AG04449 (cell line): Measurements from ENCODE around the gene MRC2.
"Not testable (repeated sequence)": the region's sequence is repeated elsewhere in the genome, so short reads cannot be mapped to it uniquely, and the experiment has no call there.

Experiments used
- CTCF ChIA-PET: fragments of 350-600 bp; formaldehyde crosslinking; extraction: SDS; loops from one replicate; lab custom pipeline; 2021; ENCODE audit warnings: antibody characterized with exemption; lab: Yijun Ruan, JAX
- POLR2A ChIA-PET: fragments of 400-600, 350-600 bp; formaldehyde crosslinking; extraction: SDS; loops from one replicate; lab custom pipeline; 2020; ENCODE audit warnings: antibody characterized with exemption, inconsistent platforms; lab: Yijun Ruan, JAX
- DNase-seq: peaks from one replicate; pipeline ENCODE4 v3.0.0-alpha.2; 2010; ENCODE audit warnings: low read depth, low spot score
- H3K4me3 ChIP-seq: 2 replicates; pipeline ENCODE4 v1.5.1; 2011; ENCODE audit warnings: low read depth, mild to moderate bottlenecking, control low read depth, low read length
- TF ChIP-seq, protein P1 (sequence below): IDR thresholded peaks from one replicate; pipeline ENCODE4 v1.5.1; 2011; ENCODE audit warnings: mild to moderate bottlenecking, moderate library complexity, low read length, control low read depth, inconsistent platforms; ENCODE audit not compliant: insufficient read depth; ENCODE audit errors: missing control alignments

Gene MRC2

DNA sequence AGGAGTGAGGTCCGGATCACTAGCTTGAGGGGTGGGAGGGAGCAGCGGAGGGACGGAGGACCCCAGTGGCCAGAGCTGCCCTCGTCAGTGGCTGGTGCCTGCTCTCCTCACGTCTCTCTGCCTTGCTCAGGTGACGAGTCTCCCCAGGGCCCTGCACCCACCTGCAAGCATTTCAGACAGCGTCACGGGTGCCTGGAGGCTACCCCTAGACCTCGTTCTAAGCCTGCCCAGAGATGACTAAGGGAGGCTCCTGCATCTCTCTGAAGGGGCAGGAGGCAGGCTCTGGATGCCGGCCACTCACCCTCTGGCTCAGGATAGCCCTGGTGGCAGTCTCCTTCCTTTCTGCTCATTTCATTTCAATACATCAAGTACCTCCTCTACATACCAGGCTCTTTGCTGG, 68.8 kb downstream of the MRC2 start:
- TF ChIP-seq, protein P1, sequence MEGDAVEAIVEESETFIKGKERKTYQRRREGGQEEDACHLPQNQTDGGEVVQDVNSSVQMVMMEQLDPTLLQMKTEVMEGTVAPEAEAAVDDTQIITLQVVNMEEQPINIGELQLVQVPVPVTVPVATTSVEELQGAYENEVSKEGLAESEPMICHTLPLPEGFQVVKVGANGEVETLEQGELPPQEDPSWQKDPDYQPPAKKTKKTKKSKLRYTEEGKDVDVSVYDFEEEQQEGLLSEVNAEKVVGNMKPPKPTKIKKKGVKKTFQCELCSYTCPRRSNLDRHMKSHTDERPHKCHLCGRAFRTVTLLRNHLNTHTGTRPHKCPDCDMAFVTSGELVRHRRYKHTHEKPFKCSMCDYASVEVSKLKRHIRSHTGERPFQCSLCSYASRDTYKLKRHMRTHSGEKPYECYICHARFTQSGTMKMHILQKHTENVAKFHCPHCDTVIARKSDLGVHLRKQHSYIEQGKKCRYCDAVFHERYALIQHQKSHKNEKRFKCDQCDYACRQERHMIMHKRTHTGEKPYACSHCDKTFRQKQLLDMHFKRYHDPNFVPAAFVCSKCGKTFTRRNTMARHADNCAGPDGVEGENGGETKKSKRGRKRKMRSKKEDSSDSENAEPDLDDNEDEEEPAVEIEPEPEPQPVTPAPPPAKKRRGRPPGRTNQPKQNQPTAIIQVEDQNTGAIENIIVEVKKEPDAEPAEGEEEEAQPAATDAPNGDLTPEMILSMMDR = no peak
- DNase-seq = no peak
- H3K4me3 ChIP-seq = no peak overlapping the region
- CTCF ChIA-PET = interaction anchor here (1.0 kb wide), 1 partner anchor 395 kb away, joined by 3 read pairs; no protein-coding TSS in a partner anchor
- POLR2A ChIA-PET = no interaction called here

DNA sequence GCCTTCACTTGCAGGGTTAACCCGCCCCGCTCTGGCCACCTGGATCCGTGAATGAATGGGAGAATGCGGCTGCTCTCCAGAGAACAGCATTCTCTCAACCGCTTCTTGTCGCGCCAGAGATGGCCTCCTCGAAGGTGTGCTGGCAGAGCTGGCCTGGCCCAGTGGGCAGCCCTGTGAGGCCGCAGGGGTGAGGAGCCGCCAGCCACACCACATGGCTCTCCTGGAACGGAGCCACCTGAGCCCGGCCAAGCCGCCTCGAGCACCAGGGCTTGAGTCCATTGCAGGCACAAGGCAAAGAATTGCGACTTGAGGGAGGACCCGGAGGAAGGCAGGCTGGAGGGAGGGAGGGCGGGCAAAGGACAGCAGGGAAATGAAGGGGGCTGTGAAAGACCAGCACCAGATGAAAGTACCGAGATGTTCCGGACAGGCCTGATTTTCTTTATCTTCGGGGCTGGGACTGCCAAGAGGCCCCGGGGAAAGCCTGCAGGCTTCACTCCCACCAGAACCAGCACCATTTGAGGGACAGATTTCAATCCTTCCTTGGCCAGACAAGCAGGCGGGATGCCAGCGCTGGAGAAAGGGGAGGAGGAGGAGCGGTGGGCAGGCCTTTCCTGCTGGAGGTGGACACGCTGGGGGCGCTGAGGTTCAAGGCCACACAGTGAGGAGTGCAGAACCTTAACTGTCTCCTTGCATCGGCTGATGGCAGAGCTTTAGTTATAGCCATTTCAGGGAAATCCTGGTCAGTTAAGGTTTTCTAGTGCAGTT, 69.4 kb downstream of the MRC2 start:
- DNase-seq = no peak
- no peak overlapping the region for H3K4me3 ChIP-seq
- ChIA-PET POLR2A (no interaction called here), CTCF (no interaction called here)
- TF ChIP-seq, protein P1 = no peak

GRCh38 chr17:62698459-62698858, 71.0 kb downstream of the MRC2 start:
- POLR2A ChIA-PET, CTCF ChIA-PET, H3K4me3 ChIP-seq, DNase-seq: not testable (repeated sequence)

- ChIA-PET POLR2A (interaction anchor here (0.6 kb wide), 1 partner anchor 263 kb away, joined by 3 read pairs; no protein-coding TSS in a partner anchor), CTCF (interaction anchor here (0.6 to 2.9 kb wide), 3 partner anchors 267 to 706 kb away, joined by 3 to 14 read pairs (median 4); no protein-coding TSS in a partner anchor)
- no peak for DNase-seq
- TF ChIP-seq, protein P1 = no peak
- no peak overlapping the region for H3K4me3 ChIP-seq
Measured at GRCh38 chr17:62700964-62701705, 73.7 kb downstream of the MRC2 start.

- DNase-seq = no peak
- H3K4me3 ChIP-seq = no peak overlapping the region
- TF ChIP-seq, protein P1 = no peak
- CTCF ChIA-PET = interaction anchor here (0.6 to 2.9 kb wide), 4 partner anchors 267 to 705 kb away, joined by 3 to 14 read pairs (median 4); no protein-coding TSS in a partner anchor
- POLR2A ChIA-PET = interaction anchor here (0.6 kb wide), 1 partner anchor 262 kb away, joined by 3 read pairs; no protein-coding TSS in a partner anchor
Measured at GRCh38 chr17:62701706-62702085, 74.2 kb downstream of the MRC2 start.

DNA sequence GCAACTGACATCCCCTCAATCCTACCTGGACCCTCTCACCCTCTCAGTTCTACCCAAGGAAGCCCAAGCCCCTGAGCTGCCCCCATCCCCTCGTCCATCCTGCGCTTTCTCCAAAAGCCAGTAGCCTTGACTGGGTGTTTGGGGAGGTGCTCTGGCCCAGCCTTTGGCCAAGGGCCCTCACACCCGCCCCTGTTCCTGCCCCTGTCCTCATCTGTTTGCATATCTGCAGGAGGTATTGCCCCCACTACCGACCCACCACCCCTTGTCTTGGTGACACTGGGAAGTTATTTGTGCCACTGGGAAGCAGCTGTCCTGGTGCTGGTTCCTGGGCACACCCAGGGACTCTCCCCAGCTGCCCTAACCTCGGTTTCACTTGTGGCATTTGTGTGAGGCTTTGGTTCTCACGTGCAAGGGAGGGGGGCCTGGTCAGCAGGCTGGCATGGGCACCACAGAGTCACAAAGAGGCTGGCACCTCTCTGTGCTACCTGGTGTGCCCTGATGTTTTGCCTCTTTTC, 75.3 kb downstream of the MRC2 start:
- TF ChIP-seq, protein P1 = no peak
- ChIA-PET CTCF (interaction anchor here (0.8 to 2.9 kb wide), 9 partner anchors 8 to 704 kb away, joined by 3 to 14 read pairs (median 3); no protein-coding TSS in a partner anchor), POLR2A (no interaction called here)
- no peak for DNase-seq
- no peak overlapping the region for H3K4me3 ChIP-seq
